Smooth muscle cell of the brain vasculature (primary cell): ENCODE measurements around the gene HLA-DPB1.

Experiments
- DNase-seq: peaks from one replicate; pipeline ENCODE4 v3.0.0-alpha.2; 2012; ENCODE audit warnings: low read depth, low spot score

HLA-DPB1 gene

GRCh38 chr6:33103776-33104175 is 28.0 kb downstream of the HLA-DPB1 start:
- no peak for DNase-seq

GRCh38 chr6:33104887-33105286 is 29.1 kb downstream of the HLA-DPB1 start:
- DNase-seq: no peak

DNA sequence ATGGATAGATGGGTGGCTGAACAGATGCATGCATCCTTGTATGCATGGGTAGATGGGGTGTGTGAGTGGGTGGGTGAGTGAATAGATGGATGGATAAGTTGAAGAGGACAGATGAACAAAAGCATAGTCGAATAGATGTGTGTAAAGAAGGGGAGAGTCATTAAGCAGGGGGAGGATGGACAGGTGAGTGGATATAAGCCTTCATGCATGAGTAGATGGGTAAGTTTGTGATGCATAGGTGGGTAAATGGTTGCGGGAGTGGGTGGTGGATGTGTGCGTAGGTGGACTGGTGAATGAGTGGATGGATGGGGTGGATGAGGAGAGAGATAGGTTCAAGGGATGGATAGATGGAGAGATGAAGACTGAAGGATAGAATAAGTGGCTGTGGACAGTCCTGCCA is 29.6 kb downstream of the HLA-DPB1 start:
- no peak for DNase-seq

GRCh38 chr6:33105916-33106871 is 30.4 kb downstream of the HLA-DPB1 start:
- no peak for DNase-seq

DNA sequence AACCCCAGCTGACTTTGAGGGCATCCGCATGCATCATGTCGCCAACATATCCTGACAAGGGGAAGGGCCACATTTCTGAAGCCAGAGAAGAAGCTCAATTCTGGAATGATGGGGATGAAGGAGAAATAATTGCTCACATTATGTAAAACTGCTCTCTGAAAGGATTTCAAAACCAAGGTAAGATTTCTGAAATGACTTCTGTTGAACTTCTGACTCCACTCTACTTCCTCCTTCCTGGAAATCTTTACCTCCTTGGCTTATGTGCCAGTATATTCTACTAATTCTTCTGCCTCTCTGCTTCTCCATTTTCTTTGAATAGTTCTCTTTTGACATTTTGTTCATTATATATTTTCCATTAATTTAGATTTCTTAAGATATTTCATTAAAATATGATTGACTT is 31.9 kb downstream of the HLA-DPB1 start:
- DNase-seq: no peak

DNA sequence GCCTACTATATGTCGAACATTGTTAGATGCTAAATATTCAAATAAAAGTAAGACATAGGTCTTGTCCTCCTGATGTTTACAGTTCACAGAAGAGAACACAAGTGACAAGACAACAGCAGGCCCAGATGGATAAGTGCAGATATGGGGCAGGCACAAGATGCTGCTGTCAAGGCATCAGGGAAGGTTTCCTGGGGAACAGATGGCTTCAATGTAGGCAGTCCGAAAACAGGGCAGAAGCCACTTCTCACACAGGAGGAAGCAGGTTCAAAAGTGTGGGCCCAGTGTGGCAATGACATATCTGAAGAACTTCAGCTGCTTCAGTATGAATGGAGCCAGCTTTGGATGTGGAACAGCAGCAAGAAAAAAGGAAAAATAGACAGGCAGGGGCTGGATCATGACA is 32.5 kb downstream of the HLA-DPB1 start:
- no peak for DNase-seq

- no peak for DNase-seq
Measured at GRCh38 chr6:33112148-33112547, 36.4 kb downstream of the HLA-DPB1 start.

DNA sequence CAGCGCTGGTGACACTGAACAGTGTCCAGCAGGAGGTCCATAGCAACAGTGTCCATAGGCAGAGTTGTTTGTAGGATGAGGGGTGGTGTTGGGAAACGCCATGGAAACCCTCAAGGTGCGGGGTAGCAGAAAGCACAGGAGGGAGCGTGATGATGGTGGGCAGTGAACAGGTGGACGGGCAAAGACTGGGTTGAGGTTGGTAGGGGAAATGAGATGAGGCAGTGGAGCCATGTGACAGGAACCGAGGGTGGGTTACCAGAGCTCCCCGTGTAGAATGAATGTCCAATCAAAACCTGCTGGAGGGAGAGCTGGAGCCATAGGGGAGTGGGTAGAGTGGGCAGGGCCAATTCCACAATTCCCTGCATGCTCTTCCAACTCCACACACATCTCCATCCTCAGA is 38.0 kb downstream of the HLA-DPB1 start:
- no peak for DNase-seq

- no peak for DNase-seq
Measured at GRCh38 chr6:33114406-33114805, 38.6 kb downstream of the HLA-DPB1 start.

DNA sequence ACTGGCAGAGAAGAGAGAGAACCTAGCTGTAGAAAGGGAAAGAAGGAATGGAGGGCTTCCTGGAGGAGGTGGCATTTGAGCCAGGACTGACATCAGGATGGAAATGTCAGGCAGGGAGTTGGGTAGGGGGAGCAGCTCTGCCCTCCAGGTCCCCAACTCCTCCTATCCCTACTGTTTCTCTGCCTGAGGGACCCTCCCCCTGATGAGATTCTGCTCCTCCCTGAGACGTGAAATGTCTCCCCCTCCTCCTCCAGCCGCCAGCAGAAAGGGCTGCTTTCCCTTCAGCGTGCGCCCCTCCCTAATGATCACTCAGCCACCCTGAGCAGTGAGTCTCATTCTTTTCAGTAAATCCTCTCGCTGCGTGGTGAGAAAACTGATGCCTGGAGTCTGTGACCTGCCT is 40.6 kb downstream of the HLA-DPB1 start:
- no peak for DNase-seq

DNA sequence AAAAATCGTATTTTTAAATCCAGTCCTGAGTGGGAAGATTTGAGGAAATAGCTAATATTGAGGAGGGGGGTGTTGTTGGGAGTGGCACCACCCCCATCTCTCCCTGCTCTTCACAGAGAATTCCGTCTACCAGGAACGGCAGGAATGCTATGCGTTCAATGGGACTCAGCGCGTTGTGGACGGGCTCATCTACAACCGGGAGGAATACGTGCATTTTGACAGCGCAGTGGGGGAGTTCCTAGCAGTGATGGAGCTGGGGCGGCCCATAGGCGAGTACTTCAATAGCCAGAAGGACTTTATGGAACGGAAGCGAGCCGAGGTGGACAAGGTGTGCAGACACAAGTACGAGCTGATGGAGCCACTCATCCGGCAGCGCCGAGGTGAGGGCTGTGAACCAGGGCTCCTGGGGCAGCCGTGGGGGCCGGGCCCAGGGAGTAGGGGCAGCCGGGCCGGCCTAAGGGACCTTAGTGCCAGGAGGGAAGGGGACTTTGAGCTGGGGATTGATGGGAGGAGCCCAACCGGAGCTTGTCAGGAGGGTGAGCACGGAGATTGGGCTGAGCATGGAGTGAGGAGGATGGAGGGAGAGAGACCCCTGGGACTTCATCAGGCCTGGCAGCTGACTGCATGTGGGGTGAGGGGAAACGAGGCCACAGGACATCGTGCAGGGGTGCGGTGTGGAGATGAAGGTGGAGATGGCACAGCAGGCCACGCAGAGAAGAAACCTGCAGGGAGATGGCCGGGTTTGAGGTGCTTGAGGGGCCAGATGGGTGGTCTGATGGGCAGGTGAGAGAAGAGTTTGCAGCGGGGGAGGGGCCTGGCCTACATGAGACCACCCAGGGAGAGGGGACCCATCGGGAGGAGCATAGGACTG is 41.3 kb downstream of the HLA-DPB1 start:
- no peak for DNase-seq

DNA sequence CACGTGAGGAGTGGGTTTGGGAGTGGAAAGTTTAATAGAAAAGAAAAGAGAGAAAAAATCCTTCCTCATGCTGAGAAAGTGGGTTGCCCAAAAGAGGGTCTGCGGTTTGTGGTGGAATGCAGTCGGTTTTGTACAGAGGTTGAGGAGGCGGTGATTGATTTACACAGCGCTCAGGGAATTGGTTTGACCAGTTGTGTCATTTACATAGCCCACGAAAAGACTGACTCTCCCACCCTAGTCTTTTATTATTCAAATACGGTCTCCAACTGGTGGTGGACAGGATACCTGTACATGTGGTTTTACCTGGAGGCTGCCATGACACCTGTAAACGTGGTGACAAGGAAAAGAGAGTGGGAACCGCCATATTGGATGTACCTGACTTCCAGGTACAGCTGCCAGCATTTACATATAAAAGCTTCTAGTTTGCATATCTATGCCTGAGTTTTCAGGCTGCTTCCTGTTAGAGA is 42.1 kb downstream of the HLA-DPB1 start:
- DNase-seq: no peak

DNA sequence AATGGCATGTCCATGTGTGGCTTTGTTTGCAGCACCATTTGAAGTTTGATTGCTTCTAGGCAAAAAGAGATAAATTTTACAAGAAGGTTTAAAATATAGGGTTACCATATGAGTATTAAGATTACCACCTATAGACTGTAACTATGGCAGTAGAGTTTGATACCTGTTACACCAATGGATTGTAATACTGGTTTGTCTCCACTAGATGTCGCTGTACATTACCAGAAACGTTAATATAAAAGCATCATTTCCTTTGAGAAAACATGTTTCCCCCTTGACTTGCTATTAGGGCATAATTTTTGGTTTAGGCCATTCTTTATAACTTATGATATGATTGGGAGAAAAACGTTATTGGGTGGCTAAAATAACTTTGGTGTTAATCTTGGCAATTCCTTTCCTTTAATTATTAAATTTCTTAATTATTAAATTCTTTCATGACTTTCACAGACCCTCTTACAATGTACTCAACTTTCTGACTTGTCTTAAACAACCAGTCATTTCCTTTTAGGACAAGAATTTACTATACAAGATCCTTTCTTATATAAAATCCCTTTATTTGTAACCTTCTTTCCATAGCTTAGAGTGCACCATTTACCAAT is 42.8 kb downstream of the HLA-DPB1 start:
- peak; percentile 15 for DNase-seq

DNA sequence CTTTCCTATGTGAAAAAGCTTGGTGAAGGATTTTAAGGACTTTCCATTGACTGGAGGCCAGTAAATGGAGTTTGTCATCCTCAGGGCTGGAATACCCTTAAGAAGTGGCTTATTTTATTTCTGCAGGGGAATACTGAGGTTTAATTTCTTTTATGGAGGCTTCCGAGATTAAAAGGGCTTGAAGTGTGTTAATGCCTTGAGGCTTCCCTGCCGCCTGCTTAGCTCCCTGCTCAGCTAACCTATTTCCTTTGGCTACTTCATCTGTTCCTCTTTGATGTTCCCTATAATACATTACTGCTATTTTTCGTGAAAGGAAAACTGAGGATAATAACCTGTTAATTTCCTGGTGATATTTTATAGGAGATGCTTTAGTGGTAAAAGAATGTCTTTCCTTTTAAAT is 44.2 kb downstream of the HLA-DPB1 start:
- no peak for DNase-seq

DNA sequence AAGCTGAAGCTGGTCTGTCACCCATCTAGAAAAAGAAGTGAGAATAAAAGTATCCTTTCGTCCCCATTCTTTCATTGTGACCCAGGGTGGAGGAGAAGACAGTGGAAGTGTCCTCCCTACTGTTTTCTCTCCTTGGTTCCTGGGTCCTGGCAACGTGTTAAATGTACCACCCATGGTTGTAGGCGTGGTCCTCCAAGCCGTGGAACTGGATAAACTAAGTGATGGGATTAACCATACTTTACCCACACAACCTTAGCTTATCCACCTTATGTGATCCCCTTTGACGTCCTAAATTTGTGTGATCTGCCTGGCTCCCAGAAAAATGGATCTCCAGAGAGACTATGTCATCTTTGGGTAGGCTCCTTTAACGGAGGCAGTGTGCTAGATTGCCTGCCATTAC is 47.4 kb downstream of the HLA-DPB1 start:
- no peak for DNase-seq

- DNase-seq: no peak
Measured at GRCh38 chr6:33123732-33124524, 48.1 kb downstream of the HLA-DPB1 start.

DNA sequence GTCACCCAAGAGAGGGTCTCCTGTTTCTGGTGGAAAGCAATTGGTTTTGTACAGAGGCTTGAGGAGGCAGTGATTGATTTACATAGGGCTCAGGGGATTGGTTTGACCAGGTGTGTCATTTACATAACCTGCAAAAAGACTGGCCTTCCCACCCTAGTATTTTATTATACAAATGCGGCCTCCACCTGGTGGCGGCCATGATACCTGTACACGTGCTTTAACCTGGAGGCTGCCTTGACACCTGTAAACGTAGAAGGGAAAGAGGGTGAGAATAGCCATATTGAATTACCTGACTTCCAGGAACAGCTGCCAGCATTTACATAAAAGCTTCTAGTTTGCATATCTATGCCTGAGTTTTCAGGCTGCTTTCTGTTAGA is 48.7 kb downstream of the HLA-DPB1 start:
- DNase-seq: no peak

GRCh38 chr6:33124947-33125346 is 49.2 kb downstream of the HLA-DPB1 start:
- no peak for DNase-seq

- no peak for DNase-seq
Measured at GRCh38 chr6:33126101-33126714, 50.4 kb downstream of the HLA-DPB1 start.

DNA sequence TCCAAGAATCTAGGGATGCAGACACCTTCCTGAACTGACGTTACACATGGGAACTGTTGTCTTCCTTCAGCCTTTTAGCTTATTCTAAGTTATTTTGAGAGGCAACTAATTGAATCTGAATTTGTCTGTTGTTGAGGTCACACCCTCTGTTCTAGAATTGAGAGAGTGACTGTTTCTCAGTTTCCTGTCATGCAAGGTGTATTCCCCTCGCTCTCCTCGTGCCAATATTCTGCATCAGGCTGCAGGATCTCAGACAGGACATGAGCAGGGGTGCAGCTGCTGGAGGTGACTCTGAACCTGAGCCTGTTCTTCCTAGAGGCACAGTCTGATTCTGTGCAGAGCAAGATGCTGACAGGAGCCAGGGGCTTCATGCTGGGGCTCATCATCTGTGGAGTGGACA is 52.5 kb downstream of the HLA-DPB1 start:
- no peak for DNase-seq

- DNase-seq: no peak
Measured at GRCh38 chr6:33132081-33132524, 56.3 kb downstream of the HLA-DPB1 start.
